ENCODE measurements around the gene ZNF568. TPM values are rescaled to one million over a fixed set of nuclear protein-coding genes. Genes with fewer than 3 reads are reported as not detected.

ZNF568 gene
- total RNA-seq, 3 donors from 2014 or later (not counting 1 experiment from before 2014, with no cell fraction given) = 9.4 to 15.5 (median 15.3) TPM

DNA sequence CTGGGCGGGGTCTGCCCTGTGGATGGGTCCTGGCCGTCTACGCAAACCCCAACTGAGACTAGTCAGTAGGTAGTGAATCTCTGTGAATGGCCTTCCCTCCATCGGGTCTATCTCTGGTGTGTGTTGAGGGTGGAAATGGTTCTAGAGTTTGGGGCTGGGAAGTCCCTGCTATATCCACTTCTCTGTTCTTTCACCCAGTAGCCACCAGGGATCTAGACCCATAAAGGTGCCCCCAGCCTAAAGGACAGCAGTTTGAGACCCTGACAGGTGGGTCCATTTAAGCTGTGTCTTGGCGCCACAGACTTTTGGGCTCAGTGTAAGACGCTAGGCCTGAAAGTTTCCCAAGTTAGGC is 57.7 kb downstream of the ZNF568 start:
- Mint-ChIP-seq H3K36me3 (peaks cover 14% of the 10 kb centered on the region), H3K9me3 (no peaks in the 10 kb centered on the region), H3K4me1 (peaks cover 16 to 20% of the 10 kb centered on the region in 2 donors), H3K27me3 (ENCODE audit: low read depth in 2 of 2) (no peaks in the 10 kb centered on the region), H3K4me3 (peak overlapping the region; percentile 100), H3K27ac (peak overlapping the region; percentile 95 to 99)
- peak overlapping the region; percentile 76 for H3K4me3 ChIP-seq (ENCODE audit: low read length)
- peak overlapping the region; percentile 59 for H3K27ac ChIP-seq (ENCODE audit: low read length)
- DNase-seq (no peak), ATAC-seq (peak in 1 of 3 donors; percentile 2)
- TF ChIP-seq, protein P1, sequence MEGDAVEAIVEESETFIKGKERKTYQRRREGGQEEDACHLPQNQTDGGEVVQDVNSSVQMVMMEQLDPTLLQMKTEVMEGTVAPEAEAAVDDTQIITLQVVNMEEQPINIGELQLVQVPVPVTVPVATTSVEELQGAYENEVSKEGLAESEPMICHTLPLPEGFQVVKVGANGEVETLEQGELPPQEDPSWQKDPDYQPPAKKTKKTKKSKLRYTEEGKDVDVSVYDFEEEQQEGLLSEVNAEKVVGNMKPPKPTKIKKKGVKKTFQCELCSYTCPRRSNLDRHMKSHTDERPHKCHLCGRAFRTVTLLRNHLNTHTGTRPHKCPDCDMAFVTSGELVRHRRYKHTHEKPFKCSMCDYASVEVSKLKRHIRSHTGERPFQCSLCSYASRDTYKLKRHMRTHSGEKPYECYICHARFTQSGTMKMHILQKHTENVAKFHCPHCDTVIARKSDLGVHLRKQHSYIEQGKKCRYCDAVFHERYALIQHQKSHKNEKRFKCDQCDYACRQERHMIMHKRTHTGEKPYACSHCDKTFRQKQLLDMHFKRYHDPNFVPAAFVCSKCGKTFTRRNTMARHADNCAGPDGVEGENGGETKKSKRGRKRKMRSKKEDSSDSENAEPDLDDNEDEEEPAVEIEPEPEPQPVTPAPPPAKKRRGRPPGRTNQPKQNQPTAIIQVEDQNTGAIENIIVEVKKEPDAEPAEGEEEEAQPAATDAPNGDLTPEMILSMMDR (IDR thresholded peaks at IDR 0.05) = no peak
- peaks cover 2% of the 10 kb centered on the region for H3K36me3 ChIP-seq (ENCODE audit: control insufficient read depth, insufficient read depth, low read length)
- intact Hi-C loops (cut with micrococcal nuclease) = loop anchor here (2.0 kb wide), 2 partner anchors 57 to 595 kb away; partner anchors contain the start of genes ZFP14, ZNF568 and ZNF829
- H3K27me3 ChIP-seq (ENCODE audit: control insufficient read depth, insufficient read depth, low read length) = no peaks in the 10 kb centered on the region
- peaks cover 17% of the 10 kb centered on the region for H3K4me1 ChIP-seq (ENCODE audit: control insufficient read depth, insufficient read depth, low read length)
- 66% methylated on average over 5 of the region's 6 CpGs for WGBS (ENCODE audit: insufficient coverage)
- H3K9me3 ChIP-seq (ENCODE audit: control insufficient read depth, insufficient read depth, low read length) = no peaks in the 10 kb centered on the region

DNA sequence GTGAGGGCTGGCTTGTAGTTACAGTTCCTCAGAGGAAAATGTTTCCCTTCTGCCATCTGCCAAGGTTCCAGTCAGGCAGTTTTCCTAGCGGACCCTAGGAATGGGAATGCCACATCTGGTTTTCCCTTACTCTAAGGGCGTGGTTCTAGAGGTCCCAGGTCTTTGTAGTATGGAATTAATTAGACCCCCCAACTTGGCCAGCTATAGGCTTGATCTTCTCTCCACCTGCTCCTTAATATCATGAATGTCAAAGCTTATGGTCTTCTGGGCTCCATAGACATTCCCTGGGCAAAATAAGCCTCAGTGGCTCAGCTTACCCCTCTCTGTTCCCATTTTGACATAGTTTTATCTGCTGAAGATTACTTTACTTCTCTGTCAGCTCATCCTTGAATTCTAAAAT is 70.0 kb downstream of the ZNF568 start:
- H3K36me3 Mint-ChIP-seq = peaks cover 16% of the 10 kb centered on the region
- intact Hi-C loops (cut with micrococcal nuclease) = no loop called here
- TF ChIP-seq, protein P1 (IDR thresholded peaks at IDR 0.05) = no peak

DNA sequence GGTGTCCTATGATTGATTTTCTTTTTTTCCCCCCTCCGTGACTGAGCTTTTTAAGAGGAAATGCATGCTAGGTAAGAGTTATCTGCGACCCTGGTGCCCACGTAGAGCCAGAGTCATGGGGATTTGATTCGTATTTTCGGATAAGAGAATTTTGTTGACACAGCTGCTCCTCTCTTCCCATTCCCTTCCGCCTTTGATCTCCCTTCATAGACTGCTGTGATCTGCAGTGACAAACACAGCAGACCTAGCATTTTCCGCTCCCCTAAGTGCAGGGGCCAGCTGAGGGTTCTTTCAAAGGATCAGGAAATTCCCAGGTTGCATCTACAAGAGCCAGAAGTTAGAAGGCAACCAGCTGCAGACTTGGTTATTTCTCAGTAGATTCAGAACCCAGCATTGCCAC is 70.5 kb downstream of the ZNF568 start:
- Mint-ChIP-seq H3K27me3 (ENCODE audit: low read depth in 2 of 2) (no peaks in the 10 kb centered on the region), H3K27ac (no peak overlapping the region), H3K4me3 (no peak overlapping the region), H3K36me3 (peaks cover 18% of the 10 kb centered on the region), H3K4me1 (no peaks in the 10 kb centered on the region), H3K9me3 (peaks cover 3 to 4% of the 10 kb centered on the region in 2 donors)
- TF ChIP-seq, protein P1 (IDR thresholded peaks at IDR 0.05) = no peak
- intact Hi-C loops (cut with micrococcal nuclease) = no loop called here
- WGBS (ENCODE audit: insufficient coverage) = 93% methylated on average over 7 of the region's 7 CpGs
- DNase-seq (no peak), ATAC-seq (no peak)
- peaks cover 7% of the 10 kb centered on the region for H3K36me3 ChIP-seq (ENCODE audit: control insufficient read depth, insufficient read depth, low read length)
- no peak overlapping the region for H3K27ac ChIP-seq (ENCODE audit: low read length)
- no peaks in the 10 kb centered on the region for H3K4me1 ChIP-seq (ENCODE audit: control insufficient read depth, insufficient read depth, low read length)
- peaks cover 20% of the 10 kb centered on the region for H3K9me3 ChIP-seq (ENCODE audit: control insufficient read depth, insufficient read depth, low read length)
- no peaks in the 10 kb centered on the region for H3K27me3 ChIP-seq (ENCODE audit: control insufficient read depth, insufficient read depth, low read length)
- no peak overlapping the region for H3K4me3 ChIP-seq (ENCODE audit: low read length)

More for the DNA sequence above, 70.0 kb downstream of the ZNF568 start:
- ATAC-seq (no peak), DNase-seq (no peak)
- H3K9me3 ChIP-seq (ENCODE audit: control insufficient read depth, insufficient read depth, low read length) = peaks cover 20% of the 10 kb centered on the region
- H3K27ac ChIP-seq (ENCODE audit: low read length) = no peak overlapping the region
- peaks cover 2% of the 10 kb centered on the region for H3K36me3 ChIP-seq (ENCODE audit: control insufficient read depth, insufficient read depth, low read length)
- no peak overlapping the region for H3K4me3 Mint-ChIP-seq
- peaks cover 2% of the 10 kb centered on the region in 2 donors for H3K9me3 Mint-ChIP-seq
- H3K4me3 ChIP-seq (ENCODE audit: low read length) = no peak overlapping the region
- H3K4me1 ChIP-seq (ENCODE audit: control insufficient read depth, insufficient read depth, low read length) = no peaks in the 10 kb centered on the region
- H3K27me3 ChIP-seq (ENCODE audit: control insufficient read depth, insufficient read depth, low read length) = no peaks in the 10 kb centered on the region
- 100% methylated on average over 1 of the region's 2 CpGs for WGBS (ENCODE audit: insufficient coverage)
- no peak overlapping the region for H3K27ac Mint-ChIP-seq
- H3K4me1 Mint-ChIP-seq = no peaks in the 10 kb centered on the region
- no peaks in the 10 kb centered on the region for H3K27me3 Mint-ChIP-seq (ENCODE audit: low read depth in 2 of 2)

DNA sequence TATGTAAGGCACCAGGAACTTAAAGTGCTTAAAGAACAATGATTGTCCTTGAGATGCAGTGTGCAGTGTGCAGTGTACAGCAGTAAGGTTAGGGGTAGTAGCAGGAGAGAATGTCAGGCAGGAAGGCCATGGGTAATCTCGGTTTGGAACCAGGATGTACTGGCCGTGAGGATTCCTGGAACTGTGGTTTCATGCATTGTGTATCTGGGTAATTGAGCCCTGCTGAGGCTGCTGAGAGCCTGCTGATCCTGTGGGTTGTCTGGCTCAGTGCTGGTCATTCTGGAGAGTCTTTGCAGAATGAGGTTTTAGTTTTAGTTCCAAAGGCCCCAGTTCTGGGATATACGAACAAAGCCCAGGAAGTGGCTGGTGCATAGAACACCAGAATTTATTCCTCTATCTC is 71.0 kb downstream of the ZNF568 start:
- H3K4me1 ChIP-seq (ENCODE audit: control insufficient read depth, insufficient read depth, low read length) = no peaks in the 10 kb centered on the region
- intact Hi-C loops (cut with micrococcal nuclease) = no loop called here
- ATAC-seq (no peak), DNase-seq (no peak)
- TF ChIP-seq, protein P1 (IDR thresholded peaks at IDR 0.05) = no peak
- no peaks in the 10 kb centered on the region for H3K27me3 Mint-ChIP-seq (ENCODE audit: low read depth in 2 of 2)
- H3K4me1 Mint-ChIP-seq = no peaks in the 10 kb centered on the region
- H3K27ac ChIP-seq (ENCODE audit: low read length) = no peak overlapping the region
- no peak overlapping the region for H3K4me3 ChIP-seq (ENCODE audit: low read length)
- peaks cover 5 to 7% of the 10 kb centered on the region in 2 donors for H3K9me3 Mint-ChIP-seq
- WGBS (ENCODE audit: insufficient coverage) = 80% methylated on average over 3 of the region's 3 CpGs
- H3K36me3 Mint-ChIP-seq = peaks cover 19% of the 10 kb centered on the region
- peaks cover 9% of the 10 kb centered on the region for H3K36me3 ChIP-seq (ENCODE audit: control insufficient read depth, insufficient read depth, low read length)
- H3K27ac Mint-ChIP-seq = no peak overlapping the region
- peaks cover 20% of the 10 kb centered on the region for H3K9me3 ChIP-seq (ENCODE audit: control insufficient read depth, insufficient read depth, low read length)
- no peaks in the 10 kb centered on the region for H3K27me3 ChIP-seq (ENCODE audit: control insufficient read depth, insufficient read depth, low read length)
- no peak overlapping the region for H3K4me3 Mint-ChIP-seq
